ENCODE data around the gene CUEDC1. TPM values are rescaled to one million over a fixed set of nuclear protein-coding genes. Genes with fewer than 3 reads are reported as not detected.

Gene CUEDC1
- total and polyA plus RNA-seq, 9 of the 15 experiments (the other 6 are each of a cell fraction or from before 2014, with no cell fraction given) = 0.20 to 4.1 (median 1.6) TPM; not detected in 1

DNA sequence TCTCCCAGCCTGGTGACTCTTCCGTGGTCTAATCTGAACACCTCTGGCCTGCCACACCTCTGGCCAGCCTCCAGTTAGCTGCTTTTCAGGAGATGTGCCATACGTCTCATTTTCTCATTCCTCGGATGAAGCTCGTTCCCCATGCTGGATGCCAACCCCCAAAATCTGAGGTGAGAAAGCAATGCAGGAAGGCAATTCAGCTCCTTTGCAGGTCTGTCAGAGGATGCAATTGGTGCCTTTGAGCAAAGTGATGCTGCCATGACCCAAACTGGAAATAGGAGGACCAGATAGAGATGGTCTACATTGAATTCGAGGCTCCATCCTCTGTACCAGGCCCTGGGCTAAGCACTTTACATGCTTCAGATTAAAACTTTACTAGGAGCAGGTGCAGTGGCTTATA, 11.0 kb upstream of the CUEDC1 start:
- Histone ChIP-seq H3K4me1 (replicated peaks in 1 of 2; ENCODE audit: control insufficient read depth in 2 of 2, insufficient read depth in 2 of 2, low read length in 2 of 2) (no peaks in the 10 kb centered on the region), H3K9ac (ENCODE audit: insufficient read depth in 1 of 2, low read depth in 2 of 2, low read length in 2 of 2) (no peak overlapping the region), H4K20me1 (replicated peaks; ENCODE audit: control insufficient read depth, insufficient read depth, low read length) (no peaks in the 10 kb centered on the region), H2AFZ (ENCODE audit: low read depth, low read length) (no peak overlapping the region), H3K9me1 (ENCODE audit: control insufficient read depth, insufficient read depth, low read length) (no peaks in the 10 kb centered on the region), H3K27me3 (ENCODE audit: control insufficient read depth in 2 of 2, insufficient read depth in 2 of 2, low read length in 2 of 2) (peaks cover 26 to 48% of the 10 kb centered on the region in 2 experiments), H3K4me2 (ENCODE audit: insufficient read depth, low read length) (no peak overlapping the region), H3K4me3 (no peak overlapping the region), H3K79me2 (ENCODE audit: control insufficient read depth, insufficient read depth, low read length) (no peaks in the 10 kb centered on the region), H3K9me3 (replicated peaks; ENCODE audit: control insufficient read depth, insufficient read depth, low read depth, low read length) (no peaks in the 10 kb centered on the region), H3K27ac (ENCODE audit: extremely low read depth, low read depth, low read length) (no peak overlapping the region), H3K36me3 (ENCODE audit: control insufficient read depth, insufficient read depth, low read length) (no peaks in the 10 kb centered on the region)
- ATAC-seq (no peak), DNase-seq (ENCODE audit: extremely low read depth in 1 of 4, low spot score in 3 of 4) (no peak), FAIRE-seq (no peak)
- intact Hi-C loops (cut with micrococcal nuclease) (no loop called here), in situ Hi-C loops (cut with MboI) (no loop called here)
- ChIA-PET POLR2A (interaction anchor here (0.6 to 1.9 kb wide), 7 partner anchors 10 to 107 kb away, joined by 3 to 8 read pairs (median 4); no protein-coding TSS in a partner anchor), CTCF (ENCODE audit: low intra/inter-chr PET ratio) (no interaction called here)
- BruUV-seq (replicated peaks) = no TSS peak
- 23% methylated on average over 5 of the region's 5 CpGs for WGBS (ENCODE audit: insufficient coverage, low coverage, missing lambda C conversion rate)
- TF ChIP-seq MTA2 (IDR thresholded peaks at IDR 0.05; ENCODE audit: low read depth) (no peak), KLF10 (CRISPR knock-in tag; IDR thresholded peaks at IDR 0.05) (no peak), ZBTB33 (CRISPR knock-in tag; IDR thresholded peaks at IDR 0.05) (no peak), ZNF445 (CRISPR knock-in tag; IDR thresholded peaks at IDR 0.05; ENCODE audit: low read depth) (no peak), KLF13 (tag; IDR thresholded peaks at IDR 0.05; ENCODE audit: borderline replicate concordance, low read depth) (no peak), OTX1 (CRISPR knock-in tag; IDR thresholded peaks at IDR 0.05) (no peak), ZNF24 (IDR thresholded peaks at IDR 0.05) (no peak), BRD9 (IDR thresholded peaks at IDR 0.05; ENCODE audit: low read depth, partially characterized antibody) (no peak), CHD4 (IDR thresholded peaks at IDR 0.05; ENCODE audit: insufficient read depth, insufficient replicate concordance, low read depth, low read length, poor library complexity, severe bottlenecking) (no peak), ZKSCAN3 (CRISPR knock-in tag; IDR thresholded peaks at IDR 0.05) (no peak), RBM25 (IDR thresholded peaks at IDR 0.05; ENCODE audit: low read depth, low read length, severe bottlenecking) (no peak)
